Measurements from ENCODE around the gene MTMR4.

DNA sequence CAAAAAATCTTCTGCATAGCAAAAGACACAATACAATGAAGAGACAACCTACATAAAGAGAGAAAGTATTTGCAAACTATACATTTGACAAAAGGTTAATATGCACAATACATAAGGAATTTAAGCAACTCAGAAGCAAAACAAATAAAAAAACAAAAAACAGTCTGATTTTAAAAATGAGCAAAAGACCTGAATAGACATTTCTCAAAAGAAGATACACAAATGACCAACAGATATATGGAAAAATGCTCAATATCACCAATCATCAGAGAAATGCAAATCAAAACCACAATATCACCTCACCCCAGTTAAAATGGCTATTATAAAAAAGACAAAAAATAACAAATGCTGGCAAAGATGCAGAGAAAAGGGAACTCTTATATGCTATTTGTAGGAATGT is 58.9 kb downstream of the MTMR4 start:
- TF ChIP-seq, protein P1, sequence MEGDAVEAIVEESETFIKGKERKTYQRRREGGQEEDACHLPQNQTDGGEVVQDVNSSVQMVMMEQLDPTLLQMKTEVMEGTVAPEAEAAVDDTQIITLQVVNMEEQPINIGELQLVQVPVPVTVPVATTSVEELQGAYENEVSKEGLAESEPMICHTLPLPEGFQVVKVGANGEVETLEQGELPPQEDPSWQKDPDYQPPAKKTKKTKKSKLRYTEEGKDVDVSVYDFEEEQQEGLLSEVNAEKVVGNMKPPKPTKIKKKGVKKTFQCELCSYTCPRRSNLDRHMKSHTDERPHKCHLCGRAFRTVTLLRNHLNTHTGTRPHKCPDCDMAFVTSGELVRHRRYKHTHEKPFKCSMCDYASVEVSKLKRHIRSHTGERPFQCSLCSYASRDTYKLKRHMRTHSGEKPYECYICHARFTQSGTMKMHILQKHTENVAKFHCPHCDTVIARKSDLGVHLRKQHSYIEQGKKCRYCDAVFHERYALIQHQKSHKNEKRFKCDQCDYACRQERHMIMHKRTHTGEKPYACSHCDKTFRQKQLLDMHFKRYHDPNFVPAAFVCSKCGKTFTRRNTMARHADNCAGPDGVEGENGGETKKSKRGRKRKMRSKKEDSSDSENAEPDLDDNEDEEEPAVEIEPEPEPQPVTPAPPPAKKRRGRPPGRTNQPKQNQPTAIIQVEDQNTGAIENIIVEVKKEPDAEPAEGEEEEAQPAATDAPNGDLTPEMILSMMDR (IDR thresholded peaks at IDR 0.05), result no peak
- no peak for TF ChIP-seq ZFX (IDR thresholded peaks at IDR 0.05; ENCODE audit: borderline replicate concordance)

Measured in 22Rv1 (cell line).